Bone marrow (tissue), 2 donors: Measurements from ENCODE around the gene CTSO.
"Not testable (repeated sequence)": the region's sequence is repeated elsewhere in the genome, so short reads cannot be mapped to it uniquely, and the experiment has no call there.

ENCODE experiments used
- DNase-seq, 2 donors: peaks; one replicate each; lab custom pipeline; 2025; lab: John Stamatoyannopoulos, UW

Gene CTSO

DNA sequence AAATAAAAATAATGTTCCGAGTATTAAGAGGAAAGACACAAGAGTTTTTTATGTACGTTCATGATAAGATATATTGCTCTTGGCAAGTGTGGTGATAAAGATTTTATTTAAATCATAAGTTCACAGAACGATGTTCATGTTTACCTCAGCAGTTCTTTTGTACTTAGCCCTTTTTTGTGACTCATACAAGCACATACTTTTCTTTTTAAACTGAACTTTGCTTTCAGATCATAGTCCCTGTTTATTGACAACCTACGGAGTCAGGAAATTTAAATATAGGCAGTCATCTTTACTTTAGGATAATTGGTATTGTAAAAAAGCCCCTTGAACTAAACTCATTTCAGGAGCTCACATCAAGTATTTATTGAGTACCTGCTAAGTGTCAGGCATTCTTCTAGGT, 1.3 kb upstream of the CTSO start:
- DNase-seq: no peak

GRCh38 chr4:155954118-155954685, 536 bp upstream of the CTSO start:
- DNase-seq: no peak

GRCh38 chr4:155952501-155952901, 1.2 kb downstream of the CTSO start:
- no peak for DNase-seq

- DNase-seq: no peak
These were observed 3.2 kb downstream of the CTSO start for GRCh38 chr4:155950461-155950860.

DNA sequence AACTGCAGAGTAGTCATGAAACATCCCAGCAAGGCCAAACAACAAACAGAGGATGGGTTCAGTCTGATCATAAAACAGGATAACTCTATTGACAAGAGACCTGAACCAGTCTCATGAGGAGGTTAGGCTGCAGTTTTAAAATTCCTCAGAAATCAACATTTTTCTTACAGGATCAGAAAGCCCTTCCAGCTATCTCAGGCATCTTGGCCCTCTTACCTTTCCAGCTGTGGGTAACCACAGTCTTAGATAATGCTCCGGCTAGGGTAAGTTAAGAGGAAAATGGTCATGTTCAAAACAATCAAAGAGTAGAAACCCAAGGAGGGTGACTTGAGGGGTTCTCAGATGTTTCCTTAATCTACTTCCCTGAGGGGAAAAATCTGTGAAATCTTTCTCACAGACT, 5.1 kb downstream of the CTSO start:
- DNase-seq: no peak

DNA sequence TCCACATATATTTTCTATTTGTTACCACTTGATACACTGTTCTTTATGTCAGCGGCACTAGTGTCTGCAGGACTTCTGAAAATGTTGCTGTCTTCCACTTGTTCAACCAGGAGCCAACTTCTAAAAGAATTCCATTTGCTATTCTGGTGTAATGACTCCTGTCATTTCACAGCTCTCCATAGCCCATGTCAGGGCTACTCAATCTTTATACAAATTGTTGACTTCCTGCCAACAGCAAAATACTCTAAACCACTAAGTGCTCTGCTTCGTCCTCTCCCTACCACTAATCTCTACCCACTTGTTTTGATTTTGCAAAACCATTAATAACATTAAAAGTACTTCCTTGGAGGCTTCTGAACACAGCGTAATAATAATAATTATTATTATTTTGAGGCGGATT, 7.2 kb downstream of the CTSO start:
- no peak for DNase-seq

DNA sequence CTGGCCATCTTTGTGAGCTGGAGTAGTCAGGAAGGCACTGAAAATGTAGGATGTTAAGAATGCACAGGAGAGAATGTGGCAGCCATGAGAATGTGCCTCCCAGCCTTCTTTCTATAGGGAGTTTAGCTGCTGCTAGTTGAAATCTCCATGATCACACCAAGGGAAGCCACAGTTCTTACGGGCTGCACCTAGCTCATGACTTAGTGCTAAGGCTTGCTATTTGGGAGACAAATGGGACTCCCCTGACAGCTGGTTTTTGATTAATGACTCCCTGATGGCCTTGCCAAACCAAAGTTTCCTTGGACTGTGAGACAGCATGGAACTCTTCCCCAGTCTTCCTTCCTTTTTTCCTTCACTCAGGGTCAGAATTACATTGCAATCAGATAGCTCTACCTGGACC, 9.2 kb downstream of the CTSO start:
- DNase-seq: no peak

DNA sequence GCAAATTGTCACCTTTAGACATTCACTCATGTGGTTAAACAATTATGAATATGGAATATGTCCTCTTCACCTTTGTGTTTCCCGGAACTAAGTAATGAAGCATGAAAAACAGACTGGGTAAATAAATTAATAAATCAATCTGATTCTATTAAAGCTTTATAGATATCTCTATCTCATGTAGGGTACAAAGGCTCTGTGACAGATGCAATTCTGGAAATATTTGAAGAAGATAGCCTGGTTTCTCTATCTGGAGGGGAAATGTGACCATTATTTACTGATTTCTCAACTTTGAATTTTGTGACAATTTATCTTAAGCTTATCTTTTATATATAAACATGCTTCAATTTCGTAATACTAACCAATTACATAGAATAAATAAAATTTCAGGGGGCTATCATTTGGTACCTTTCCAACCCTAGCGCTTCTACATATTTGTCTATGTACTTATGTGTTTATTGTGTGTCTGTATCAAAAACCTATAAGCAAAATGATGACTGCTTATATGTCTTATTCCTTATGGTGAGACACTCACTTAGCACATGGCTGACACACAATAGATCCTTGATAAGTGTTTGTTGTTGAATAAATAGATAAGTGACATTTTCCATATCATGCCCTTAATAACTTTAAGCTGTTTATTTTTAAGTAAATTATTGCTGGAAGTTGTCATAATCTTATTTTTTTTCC, 9.9 kb downstream of the CTSO start:
- DNase-seq: no peak

- no peak for DNase-seq
These were observed 11.8 kb downstream of the CTSO start for GRCh38 chr4:155941820-155942219.

GRCh38 chr4:155941085-155941790, 12.4 kb downstream of the CTSO start:
- no peak for DNase-seq

DNA sequence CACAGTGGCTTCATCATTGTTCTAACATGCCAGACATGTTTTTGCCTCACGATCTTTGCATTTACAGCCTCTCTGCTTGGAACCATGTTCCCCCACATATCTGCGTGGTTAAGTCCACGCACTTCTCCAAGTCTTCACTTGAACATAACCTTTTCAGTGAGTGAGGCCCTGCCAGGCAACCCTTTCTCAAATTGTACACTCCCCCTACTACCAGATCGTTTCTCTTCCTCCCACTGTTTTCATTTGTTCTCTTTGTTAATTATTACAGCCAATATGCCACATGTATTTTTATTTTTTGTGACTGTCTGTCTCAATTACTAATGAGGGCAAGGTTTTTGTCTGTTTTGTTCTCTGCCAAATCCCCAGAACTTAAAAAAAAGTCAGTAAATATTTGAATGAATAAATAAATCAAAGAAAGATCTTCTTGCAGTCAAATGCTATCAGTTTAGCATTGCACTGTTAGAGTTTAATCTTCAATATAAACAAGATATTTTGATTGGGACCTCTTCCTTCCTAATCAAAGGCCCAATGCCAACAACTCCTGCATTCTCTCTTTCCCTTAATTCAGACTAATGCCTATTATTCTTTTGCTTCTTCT, 18.2 kb downstream of the CTSO start:
- no peak for DNase-seq

DNA sequence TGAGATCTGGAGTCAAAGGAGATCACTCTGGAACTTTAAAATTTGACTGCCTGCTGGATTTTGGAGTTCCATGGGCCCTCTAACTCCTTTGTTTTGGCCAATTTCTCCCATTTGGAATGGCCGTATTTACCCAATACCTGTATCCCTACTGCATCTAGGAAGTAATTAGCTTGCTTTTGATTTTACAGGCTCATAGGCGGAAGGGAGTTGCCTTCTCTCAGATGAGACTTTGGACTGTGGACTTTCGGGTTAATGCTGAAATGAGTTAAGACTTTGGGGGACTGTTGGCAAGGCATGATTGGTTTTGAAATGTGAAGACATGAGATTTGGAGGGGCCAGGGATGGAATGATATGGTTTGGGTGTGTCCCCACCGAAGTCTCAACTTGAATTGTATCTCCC, 19.0 kb downstream of the CTSO start:
- not testable (repeated sequence) for DNase-seq

GRCh38 chr4:155931634-155932033, 22.0 kb downstream of the CTSO start:
- DNase-seq: no peak

- no peak for DNase-seq
These were observed 23.3 kb downstream of the CTSO start for GRCh38 chr4:155930330-155930729.

GRCh38 chr4:155929833-155930232, 23.8 kb downstream of the CTSO start:
- no peak for DNase-seq

DNA sequence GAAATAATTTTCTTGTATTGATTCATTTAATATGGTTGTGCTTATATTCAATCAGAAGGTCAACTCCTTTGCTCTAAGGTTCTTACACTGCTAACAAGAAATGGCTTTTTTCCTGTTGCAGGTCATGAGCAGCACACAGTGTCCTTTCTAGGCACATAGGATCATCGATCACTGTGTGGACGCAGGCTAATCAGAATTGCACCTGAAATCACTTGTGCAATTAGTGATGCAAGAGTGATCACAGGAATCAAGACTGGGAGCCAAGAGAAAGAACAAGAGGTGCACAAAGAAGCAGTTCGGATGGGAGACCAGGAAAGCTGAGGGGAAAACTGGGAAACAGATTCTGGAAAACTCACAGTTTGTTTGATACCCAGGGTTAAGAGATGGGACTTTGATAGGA, 29.0 kb downstream of the CTSO start:
- no peak for DNase-seq

DNA sequence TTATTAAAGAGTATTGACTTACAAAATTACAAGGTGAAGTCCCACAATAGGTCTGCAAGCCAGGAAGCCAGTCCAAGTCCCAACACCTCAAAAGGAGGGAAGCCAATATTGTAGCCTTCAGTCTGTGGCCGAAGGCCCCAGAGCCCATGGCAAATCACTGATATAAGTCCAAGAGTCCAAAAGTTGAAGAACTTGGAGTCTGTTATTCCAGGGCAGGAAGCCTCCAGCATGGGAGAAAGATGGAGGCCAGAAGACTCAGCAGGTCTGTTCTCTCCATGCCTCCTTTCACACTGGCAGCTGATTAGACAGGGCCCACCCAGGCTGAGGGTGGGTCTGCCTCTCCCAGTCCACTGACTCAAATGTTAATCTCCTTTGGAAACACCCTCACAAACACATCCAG, 32.1 kb downstream of the CTSO start:
- no peak for DNase-seq

DNA sequence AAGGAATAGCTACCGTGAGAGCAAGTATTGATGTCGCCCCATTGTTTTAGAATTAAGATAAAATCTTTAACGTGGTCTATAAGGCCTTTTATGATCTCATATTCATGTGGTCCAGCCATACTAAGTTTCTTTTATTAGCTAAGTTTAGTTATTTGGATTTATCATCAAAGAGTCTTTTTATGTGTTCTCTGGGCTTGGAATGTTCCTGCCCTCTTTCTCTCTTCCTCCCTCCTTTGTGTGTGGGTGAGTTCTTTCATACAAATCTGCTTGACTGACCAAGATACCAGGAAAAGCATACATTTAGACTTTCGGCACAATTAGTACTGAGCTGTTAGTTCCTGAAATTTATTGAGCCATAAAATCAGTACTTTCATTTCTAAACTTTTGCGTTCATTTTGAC, 38.9 kb downstream of the CTSO start:
- no peak for DNase-seq

GRCh38 chr4:155911905-155912304, 41.8 kb downstream of the CTSO start:
- DNase-seq: no peak

DNA sequence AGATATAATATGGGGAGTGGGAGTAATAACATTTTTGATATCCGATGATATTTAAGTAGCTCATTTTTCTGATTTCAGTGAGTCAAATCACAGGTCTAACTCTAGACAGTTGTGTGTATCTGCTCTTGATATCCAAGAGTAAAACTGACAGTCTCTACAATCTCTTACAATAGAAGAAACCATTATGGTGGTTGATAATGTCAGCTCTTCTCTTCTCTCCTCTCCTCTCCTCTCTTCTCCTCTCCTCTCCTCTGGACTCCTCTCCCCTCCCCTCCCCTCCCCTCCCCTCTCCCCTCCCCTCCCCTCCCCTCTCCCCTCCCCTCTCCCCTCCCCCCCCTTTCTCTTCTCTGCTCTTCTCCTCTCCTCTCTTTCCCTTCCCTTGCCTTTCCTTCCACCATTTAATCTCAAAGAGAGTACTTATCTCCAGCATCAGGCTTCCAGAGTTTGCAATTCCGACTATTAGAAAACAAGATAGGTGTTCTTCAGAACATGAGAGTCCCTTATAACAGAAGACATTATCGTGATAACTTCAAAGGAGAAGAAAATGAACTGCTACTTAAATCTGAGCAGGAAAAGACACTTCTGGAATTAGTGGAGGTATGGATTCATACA, 43.9 kb downstream of the CTSO start:
- no peak for DNase-seq

- no peak for DNase-seq
These were observed 45.2 kb downstream of the CTSO start for GRCh38 chr4:155908187-155909139.

GRCh38 chr4:155907556-155907955, 46.1 kb downstream of the CTSO start:
- DNase-seq: no peak
